Measurements from ENCODE around the gene RGS4. TPM values are rescaled to one million over a fixed set of nuclear protein-coding genes. Genes with fewer than 3 reads are reported as not detected.

RGS4 gene
- total and polyA plus RNA-seq, 2 experiments from 2014 or later: 0.32 to 0.38 TPM

DNA sequence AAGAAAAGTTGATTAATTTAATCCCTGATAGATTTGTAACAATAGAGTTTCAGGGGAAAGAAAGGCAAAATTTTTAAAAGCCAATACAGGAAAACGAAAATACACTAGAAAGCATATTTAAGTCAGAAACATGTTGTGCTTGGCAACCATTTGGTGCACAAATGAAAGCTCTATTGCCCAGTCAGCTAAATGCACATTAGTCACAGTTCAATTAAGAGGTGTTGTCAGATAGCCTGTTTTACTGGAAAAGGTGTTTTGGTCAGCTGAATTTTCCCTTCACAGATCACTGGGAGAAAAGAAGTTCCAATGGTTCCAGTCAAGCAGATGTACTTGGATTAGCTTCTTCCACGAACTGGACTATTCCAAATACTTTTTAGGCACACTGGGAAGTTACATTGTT is 25.4 kb downstream of the RGS4 start:
- Histone ChIP-seq H3F3A (replicated peaks; ENCODE audit: low read depth) (no peaks in the 10 kb centered on the region), H3K9me2 (ENCODE audit: insufficient read depth) (peaks cover 6% of the 10 kb centered on the region; the same call in 1 of the 2 replicates), H3K4me2 (no peak overlapping the region), H3K27me3 (ENCODE audit: insufficient read depth) (no peaks in the 10 kb centered on the region), H3K27ac (ENCODE audit: low read depth) (no peak overlapping the region), H2AFZ (peak overlapping the region; percentile 35; the same call in 1 of the 2 replicates), H4K20me1 (replicated peaks; ENCODE audit: insufficient read depth) (no peaks in the 10 kb centered on the region), H3K36me3 (ENCODE audit: insufficient read depth) (no peaks in the 10 kb centered on the region), H3K79me2 (replicated peaks; ENCODE audit: insufficient read depth) (no peaks in the 10 kb centered on the region), H3K4me3 (no peak overlapping the region), H3K4me1 (ENCODE audit: insufficient read depth) (no peaks in the 10 kb centered on the region)
- Mint-ChIP-seq H3K9me3 (no peaks in the 10 kb centered on the region), H3K4me3 (no peak overlapping the region), H3K4me1 (no peaks in the 10 kb centered on the region), H3K36me3 (ENCODE audit: low read depth) (no peaks in the 10 kb centered on the region), H3K27me3 (ENCODE audit: insufficient read depth, low read depth, poor library complexity) (peaks cover 3% of the 10 kb centered on the region), H3K27ac (no peak overlapping the region)
- no peak for DNase-seq (ENCODE audit: low spot score)
- no peak for ATAC-seq
- TF ChIP-seq EZH2 (IDR thresholded peaks at IDR 0.05; ENCODE audit: low read depth, unreplicated experiment) (no peak), EZH2phosphoT487 (IDR thresholded peaks at IDR 0.05; ENCODE audit: unreplicated experiment) (no peak), JUNB (IDR thresholded peaks at IDR 0.05; ENCODE audit: unreplicated experiment) (no peak), CREB1 (CRISPR knock-in tag; IDR thresholded peaks at IDR 0.05; ENCODE audit: low read depth) (no peak), NANOG (IDR thresholded peaks at IDR 0.05; ENCODE audit: borderline replicate concordance) (no peak), STAT1 (IDR thresholded peaks at IDR 0.05; ENCODE audit: unreplicated experiment) (no peak)
- TF ChIP-seq, protein P1, sequence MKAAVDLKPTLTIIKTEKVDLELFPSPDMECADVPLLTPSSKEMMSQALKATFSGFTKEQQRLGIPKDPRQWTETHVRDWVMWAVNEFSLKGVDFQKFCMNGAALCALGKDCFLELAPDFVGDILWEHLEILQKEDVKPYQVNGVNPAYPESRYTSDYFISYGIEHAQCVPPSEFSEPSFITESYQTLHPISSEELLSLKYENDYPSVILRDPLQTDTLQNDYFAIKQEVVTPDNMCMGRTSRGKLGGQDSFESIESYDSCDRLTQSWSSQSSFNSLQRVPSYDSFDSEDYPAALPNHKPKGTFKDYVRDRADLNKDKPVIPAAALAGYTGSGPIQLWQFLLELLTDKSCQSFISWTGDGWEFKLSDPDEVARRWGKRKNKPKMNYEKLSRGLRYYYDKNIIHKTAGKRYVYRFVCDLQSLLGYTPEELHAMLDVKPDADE (IDR thresholded peaks at IDR 0.05): no peak
- TF ChIP-seq, protein P2, sequence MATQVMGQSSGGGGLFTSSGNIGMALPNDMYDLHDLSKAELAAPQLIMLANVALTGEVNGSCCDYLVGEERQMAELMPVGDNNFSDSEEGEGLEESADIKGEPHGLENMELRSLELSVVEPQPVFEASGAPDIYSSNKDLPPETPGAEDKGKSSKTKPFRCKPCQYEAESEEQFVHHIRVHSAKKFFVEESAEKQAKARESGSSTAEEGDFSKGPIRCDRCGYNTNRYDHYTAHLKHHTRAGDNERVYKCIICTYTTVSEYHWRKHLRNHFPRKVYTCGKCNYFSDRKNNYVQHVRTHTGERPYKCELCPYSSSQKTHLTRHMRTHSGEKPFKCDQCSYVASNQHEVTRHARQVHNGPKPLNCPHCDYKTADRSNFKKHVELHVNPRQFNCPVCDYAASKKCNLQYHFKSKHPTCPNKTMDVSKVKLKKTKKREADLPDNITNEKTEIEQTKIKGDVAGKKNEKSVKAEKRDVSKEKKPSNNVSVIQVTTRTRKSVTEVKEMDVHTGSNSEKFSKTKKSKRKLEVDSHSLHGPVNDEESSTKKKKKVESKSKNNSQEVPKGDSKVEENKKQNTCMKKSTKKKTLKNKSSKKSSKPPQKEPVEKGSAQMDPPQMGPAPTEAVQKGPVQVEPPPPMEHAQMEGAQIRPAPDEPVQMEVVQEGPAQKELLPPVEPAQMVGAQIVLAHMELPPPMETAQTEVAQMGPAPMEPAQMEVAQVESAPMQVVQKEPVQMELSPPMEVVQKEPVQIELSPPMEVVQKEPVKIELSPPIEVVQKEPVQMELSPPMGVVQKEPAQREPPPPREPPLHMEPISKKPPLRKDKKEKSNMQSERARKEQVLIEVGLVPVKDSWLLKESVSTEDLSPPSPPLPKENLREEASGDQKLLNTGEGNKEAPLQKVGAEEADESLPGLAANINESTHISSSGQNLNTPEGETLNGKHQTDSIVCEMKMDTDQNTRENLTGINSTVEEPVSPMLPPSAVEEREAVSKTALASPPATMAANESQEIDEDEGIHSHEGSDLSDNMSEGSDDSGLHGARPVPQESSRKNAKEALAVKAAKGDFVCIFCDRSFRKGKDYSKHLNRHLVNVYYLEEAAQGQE (IDR thresholded peaks at IDR 0.05; ENCODE audit: unreplicated experiment): no peak

GRCh38 chr1:163095213-163095612 is 26.1 kb downstream of the RGS4 start:
- Mint-ChIP-seq H3K4me3 (no peak overlapping the region), H3K27ac (no peak overlapping the region), H3K4me1 (no peaks in the 10 kb centered on the region), H3K9me3 (no peaks in the 10 kb centered on the region), H3K36me3 (ENCODE audit: low read depth) (no peaks in the 10 kb centered on the region), H3K27me3 (ENCODE audit: insufficient read depth, low read depth, poor library complexity) (peaks cover 3% of the 10 kb centered on the region)
- H3K27ac ChIP-seq (ENCODE audit: low read depth): no peak overlapping the region
- H2AFZ ChIP-seq: no peak overlapping the region
- H4K20me1 ChIP-seq (replicated peaks; ENCODE audit: insufficient read depth): no peaks in the 10 kb centered on the region
- H3K36me3 ChIP-seq (ENCODE audit: insufficient read depth): no peaks in the 10 kb centered on the region
- no peaks in the 10 kb centered on the region for H3K4me1 ChIP-seq (ENCODE audit: insufficient read depth)
- H3K4me3 ChIP-seq: no peak overlapping the region
- H3K4me2 ChIP-seq: no peak overlapping the region
- no peaks in the 10 kb centered on the region for H3K27me3 ChIP-seq (ENCODE audit: insufficient read depth)
- peaks cover 9% of the 10 kb centered on the region; the same call in 1 of the 2 replicates for H3K9me2 ChIP-seq (ENCODE audit: insufficient read depth)
- H3K79me2 ChIP-seq (replicated peaks; ENCODE audit: insufficient read depth): no peaks in the 10 kb centered on the region
- ATAC-seq (no peak), DNase-seq (ENCODE audit: low spot score) (no peak)
- H3F3A ChIP-seq (replicated peaks; ENCODE audit: low read depth): no peaks in the 10 kb centered on the region
- no peak for TF ChIP-seq EZH2 (IDR thresholded peaks at IDR 0.05; ENCODE audit: low read depth, unreplicated experiment)
- no peak for TF ChIP-seq CTCF (conservative IDR thresholded peaks at IDR 0.05; ENCODE audit: low read depth in 2 of 2)
- no peak for TF ChIP-seq NANOG (IDR thresholded peaks at IDR 0.05; ENCODE audit: borderline replicate concordance)
- TF ChIP-seq EZH2phosphoT487 (IDR thresholded peaks at IDR 0.05; ENCODE audit: unreplicated experiment): no peak
- TF ChIP-seq ZNF114 (CRISPR knock-in tag; IDR thresholded peaks at IDR 0.05): no peak
- no peak for TF ChIP-seq POLR2AphosphoS5 (IDR thresholded peaks at IDR 0.05; ENCODE audit: low read depth)
- no peak for TF ChIP-seq ZNF331 (CRISPR knock-in tag; IDR thresholded peaks at IDR 0.05; ENCODE audit: low read depth)
- TF ChIP-seq JUNB (IDR thresholded peaks at IDR 0.05; ENCODE audit: unreplicated experiment): no peak
- TF ChIP-seq, protein P2 (IDR thresholded peaks at IDR 0.05; ENCODE audit: unreplicated experiment): no peak
- TF ChIP-seq STAT1 (IDR thresholded peaks at IDR 0.05; ENCODE audit: unreplicated experiment): no peak
- TF ChIP-seq, protein P1 (IDR thresholded peaks at IDR 0.05): no peak

Data from GM23338 (cell line).